Body of pancreas (tissue), 4 donors: ENCODE results near the gene TNRC18.

Source experiments
- POLR2A ChIP-seq, 3 donors: fragments of 450-650 bp; IDR thresholded peaks; one replicate each; pipeline ENCODE4 v1.6.1; 2016; ENCODE audit warnings: antibody characterized with exemption in 3 of 3, mild to moderate bottlenecking in 2 of 3
- TF ChIP-seq, protein P1 (sequence below), 7 experiments: fragments of 450-650 bp in 4 of 7; fragments of 200-600 bp in 3 of 7; sonication (generic) in 3 of 7; IDR thresholded peaks; one replicate each; pipeline ENCODE4 v1.5.1; 2016 to 2019; ENCODE audit warnings: antibody characterized with exemption in 7 of 7

DNA sequence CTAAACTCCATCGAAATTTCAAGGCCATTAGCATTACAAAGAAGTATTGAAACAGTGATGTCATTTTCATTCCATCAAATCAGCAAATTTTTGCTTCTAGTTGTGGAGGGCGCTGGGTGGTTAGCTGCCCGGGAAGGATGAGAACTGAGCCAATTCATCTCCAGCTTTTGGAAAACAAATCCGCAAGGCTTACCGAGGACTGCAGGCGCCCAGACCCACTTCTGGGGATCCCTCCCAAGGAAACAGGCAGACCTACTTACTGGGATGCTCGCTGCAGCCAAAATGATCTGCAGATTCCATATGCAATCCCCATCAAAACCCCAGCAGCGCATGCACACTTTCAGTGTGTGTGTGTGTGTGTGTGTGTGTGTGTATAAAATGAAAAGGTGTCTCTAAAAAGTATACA lies 19.2 kb downstream of the TNRC18 start:
- TF ChIP-seq, protein P1, sequence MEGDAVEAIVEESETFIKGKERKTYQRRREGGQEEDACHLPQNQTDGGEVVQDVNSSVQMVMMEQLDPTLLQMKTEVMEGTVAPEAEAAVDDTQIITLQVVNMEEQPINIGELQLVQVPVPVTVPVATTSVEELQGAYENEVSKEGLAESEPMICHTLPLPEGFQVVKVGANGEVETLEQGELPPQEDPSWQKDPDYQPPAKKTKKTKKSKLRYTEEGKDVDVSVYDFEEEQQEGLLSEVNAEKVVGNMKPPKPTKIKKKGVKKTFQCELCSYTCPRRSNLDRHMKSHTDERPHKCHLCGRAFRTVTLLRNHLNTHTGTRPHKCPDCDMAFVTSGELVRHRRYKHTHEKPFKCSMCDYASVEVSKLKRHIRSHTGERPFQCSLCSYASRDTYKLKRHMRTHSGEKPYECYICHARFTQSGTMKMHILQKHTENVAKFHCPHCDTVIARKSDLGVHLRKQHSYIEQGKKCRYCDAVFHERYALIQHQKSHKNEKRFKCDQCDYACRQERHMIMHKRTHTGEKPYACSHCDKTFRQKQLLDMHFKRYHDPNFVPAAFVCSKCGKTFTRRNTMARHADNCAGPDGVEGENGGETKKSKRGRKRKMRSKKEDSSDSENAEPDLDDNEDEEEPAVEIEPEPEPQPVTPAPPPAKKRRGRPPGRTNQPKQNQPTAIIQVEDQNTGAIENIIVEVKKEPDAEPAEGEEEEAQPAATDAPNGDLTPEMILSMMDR (IDR thresholded peaks at IDR 0.05): no peak
- no peak for TF ChIP-seq POLR2A (IDR thresholded peaks at IDR 0.05)
